Subcutaneous abdominal adipose tissue (tissue), 5 donors: ENCODE data around the gene RAPGEF2.
"Not testable (repeated sequence)": the region's sequence is repeated elsewhere in the genome, so short reads cannot be mapped to it uniquely, and the experiment has no call there.

Experiments used
- H3K27ac ChIP-seq: one replicate; pipeline ENCODE4 v1.7.0; 2013; ENCODE audit warnings: low read depth, mild to moderate bottlenecking, inconsistent platforms, low read length, moderate library complexity
- H3K27me3 ChIP-seq, 5 donors: one replicate each; pipeline ENCODE4 v1.7.0; 2013; ENCODE audit warnings: low read length in 5 of 5, inconsistent platforms in 1 of 5; ENCODE audit not compliant: control insufficient read depth in 5 of 5, insufficient read depth in 4 of 5
- H3K36me3 ChIP-seq, 5 donors: one replicate each; pipeline ENCODE4 v1.7.0; 2013; ENCODE audit warnings: low read length in 5 of 5; ENCODE audit not compliant: control insufficient read depth in 5 of 5, insufficient read depth in 5 of 5
- H3K4me1 ChIP-seq, 5 donors: one replicate each; pipeline ENCODE4 v1.7.0; 2013; ENCODE audit warnings: low read length in 5 of 5, mild to moderate bottlenecking in 3 of 5, moderate library complexity in 1 of 5; ENCODE audit not compliant: control insufficient read depth in 5 of 5, insufficient read depth in 5 of 5
- H3K4me3 ChIP-seq, 5 donors: one replicate each; pipeline ENCODE4 v1.7.0; 2013; ENCODE audit warnings: low read length in 5 of 5, low read depth in 1 of 5
- H3K9ac ChIP-seq, 5 donors: one replicate each; pipeline ENCODE4 v1.7.0; 2013; ENCODE audit warnings: low read length in 5 of 5, mild to moderate bottlenecking in 4 of 5, moderate library complexity in 3 of 5
- H3K9me3 ChIP-seq, 5 donors: one replicate each; pipeline ENCODE4 v1.7.0; 2013; ENCODE audit warnings: low read length in 5 of 5; ENCODE audit not compliant: control insufficient read depth in 5 of 5
- donor health status: healthy.
- donor health status: healthy.
- donor health status: healthy.
- donor health status: healthy.
- donor health status: healthy.

The RAPGEF2 gene

DNA sequence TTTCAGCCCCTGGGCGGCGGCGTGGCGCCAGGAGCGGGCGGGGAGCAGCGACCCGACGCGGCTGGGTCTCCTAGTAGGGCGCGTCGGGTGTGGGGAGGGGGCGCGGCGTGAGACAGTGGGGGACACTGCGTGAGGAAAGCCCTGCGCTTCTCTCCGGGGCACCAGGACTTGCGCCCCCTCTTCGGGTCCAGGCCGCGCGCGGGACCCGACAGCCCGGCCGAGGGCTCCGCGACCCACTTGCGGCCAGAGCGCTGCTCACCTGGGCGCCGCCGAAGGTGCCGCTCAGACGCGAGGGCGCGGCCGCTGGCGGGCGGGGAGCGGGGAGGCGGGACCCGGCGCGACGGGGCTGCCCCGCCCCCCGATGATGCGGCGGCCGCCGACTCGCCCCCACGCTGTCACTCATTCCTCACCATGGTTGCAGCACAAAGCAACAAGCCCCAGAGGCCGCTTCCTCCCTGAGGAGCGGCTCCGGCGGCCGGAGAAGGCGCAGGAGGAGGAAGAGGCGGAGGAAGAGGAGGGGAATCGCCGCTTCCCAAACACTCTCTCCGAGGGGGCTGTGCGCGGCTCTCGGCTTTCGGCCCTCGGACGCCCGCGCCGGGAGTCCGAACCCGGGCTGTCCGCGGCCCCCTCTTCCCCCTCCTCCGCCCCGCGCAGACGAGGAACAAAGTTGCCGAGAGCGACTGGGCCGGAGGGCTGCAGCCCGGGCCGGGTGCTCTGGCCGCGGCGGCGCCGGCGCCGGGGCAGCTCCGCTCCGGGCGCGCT, at the start of gene RAPGEF2:
Gene RAPGEF2 (plus strand): TSS at position 458 of the 762 bp plus-strand sequence. CDS start 1,084 bp downstream, outside the sequence.
- H3K9me3 ChIP-seq = no peaks in the 10 kb centered on the region

GRCh38 chr4:159055833-159056232, 47.0 kb upstream of the RAPGEF2 start:
- Histone ChIP-seq H3K4me3 (no peak overlapping the region), H3K27ac (no peak overlapping the region), H3K4me1 (peaks cover 0 to 24% (median 3%) of the 10 kb centered on the region in 5 donors), H3K9me3 (no peaks in the 10 kb centered on the region), H3K36me3 (no peaks in the 10 kb centered on the region), H3K27me3 (no peaks in the 10 kb centered on the region), H3K9ac (no peak overlapping the region)

More for the DNA sequence above, at the start of gene RAPGEF2:
- Histone ChIP-seq H3K36me3 (no peaks in the 10 kb centered on the region), H3K27me3 (no peaks in the 10 kb centered on the region), H3K9ac (peak within 1 kb of the TSS in 4 of 5 donors; percentile 84 to 93 (median 90)), H3K4me3 (peak within 1 kb of the TSS; percentile 71 to 94 (median 88)), H3K4me1 (peaks cover 2 to 41% (median 41%) of the 10 kb centered on the region in 5 donors), H3K27ac (peak within 1 kb of the TSS; percentile 89)

GRCh38 chr4:159060161-159060560, 42.7 kb upstream of the RAPGEF2 start:
- H3K9ac ChIP-seq = no peak overlapping the region
- no peaks in the 10 kb centered on the region for H3K27me3 ChIP-seq
- no peak overlapping the region for H3K27ac ChIP-seq
- peaks cover 0 to 13% (median 3%) of the 10 kb centered on the region in 5 donors for H3K4me1 ChIP-seq
- H3K36me3 ChIP-seq = no peaks in the 10 kb centered on the region
- H3K9me3 ChIP-seq = no peaks in the 10 kb centered on the region
- no peak overlapping the region for H3K4me3 ChIP-seq

- no peak overlapping the region for H3K9ac ChIP-seq
- H3K36me3 ChIP-seq = no peaks in the 10 kb centered on the region
- H3K4me3 ChIP-seq = no peak overlapping the region
- no peaks in the 10 kb centered on the region for H3K27me3 ChIP-seq
- no peak overlapping the region for H3K27ac ChIP-seq
- H3K4me1 ChIP-seq = peaks cover 0 to 13% (median 3%) of the 10 kb centered on the region in 5 donors
- no peaks in the 10 kb centered on the region for H3K9me3 ChIP-seq
These were observed 40.5 kb upstream of the RAPGEF2 start for GRCh38 chr4:159062381-159062780.

DNA sequence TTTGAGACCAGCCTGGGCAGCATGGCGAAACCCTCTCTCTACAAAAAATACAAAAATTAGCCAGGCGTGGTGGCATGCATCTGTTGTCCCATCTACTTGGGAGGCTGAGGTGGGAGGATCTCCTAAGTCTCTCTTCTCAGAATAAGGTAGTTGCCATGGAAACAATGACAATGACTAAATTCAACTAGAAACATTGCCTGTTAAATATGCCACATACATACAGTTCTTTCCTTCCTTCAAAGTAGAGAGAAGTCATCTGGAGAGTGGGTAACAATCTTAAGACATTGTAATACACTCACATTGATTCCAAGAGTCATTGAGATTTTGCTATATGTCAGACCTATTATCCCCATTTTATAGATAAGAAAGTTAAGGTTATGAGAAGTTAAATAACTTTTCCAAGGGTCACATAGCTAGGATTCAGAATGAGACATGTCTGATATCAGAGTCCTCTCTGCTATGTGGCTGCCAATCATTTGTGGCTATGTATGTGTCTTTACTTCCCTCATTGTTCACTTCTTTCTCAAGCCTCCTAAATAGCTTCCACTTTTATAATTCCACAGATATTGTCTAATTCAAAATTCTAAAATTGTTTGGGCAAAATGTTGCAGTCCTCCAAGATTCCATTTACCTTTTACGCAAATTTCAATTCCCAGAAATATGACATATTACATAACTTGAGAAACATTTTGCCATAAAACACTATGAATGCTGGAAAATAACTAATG, 37.2 kb upstream of the RAPGEF2 start:
- Histone ChIP-seq H3K36me3 (no peaks in the 10 kb centered on the region), H3K27me3 (no peaks in the 10 kb centered on the region), H3K4me1 (no peaks in the 10 kb centered on the region), H3K9me3 (no peaks in the 10 kb centered on the region), H3K9ac (no peak overlapping the region), H3K27ac (no peak overlapping the region), H3K4me3 (no peak overlapping the region)

GRCh38 chr4:159068139-159068538, 34.7 kb upstream of the RAPGEF2 start:
- not testable (repeated sequence) for H3K9me3 ChIP-seq, H3K36me3 ChIP-seq, H3K9ac ChIP-seq, H3K27me3 ChIP-seq, H3K4me3 ChIP-seq, H3K27ac ChIP-seq
- H3K4me1 ChIP-seq = peaks cover 0 to 12% (median 0%) of the 10 kb centered on the region in 5 donors

DNA sequence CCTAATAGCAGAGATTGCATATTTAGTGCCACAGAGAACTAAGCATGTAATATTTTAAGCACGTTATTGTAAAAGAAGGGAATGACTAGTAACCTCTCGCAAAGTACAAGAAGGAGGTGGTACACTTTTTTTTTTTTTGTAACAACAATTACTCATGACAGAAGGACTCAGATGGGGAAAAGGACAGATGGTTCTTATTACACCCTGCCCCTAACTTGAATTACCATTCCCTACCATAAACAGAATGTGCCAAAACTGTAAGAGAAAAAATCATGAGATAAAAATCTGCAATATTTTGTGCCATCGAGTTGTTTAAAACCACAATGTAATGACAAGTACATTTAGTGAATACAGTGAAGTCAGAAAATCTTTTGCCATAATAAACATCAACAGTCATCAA, 33.0 kb upstream of the RAPGEF2 start:
- H3K4me3 ChIP-seq = no peak overlapping the region
- H3K9me3 ChIP-seq = no peaks in the 10 kb centered on the region
- no peak overlapping the region for H3K27ac ChIP-seq
- H3K4me1 ChIP-seq = peaks cover 0 to 12% (median 0%) of the 10 kb centered on the region in 5 donors
- no peak overlapping the region for H3K9ac ChIP-seq
- H3K36me3 ChIP-seq = no peaks in the 10 kb centered on the region
- H3K27me3 ChIP-seq = no peaks in the 10 kb centered on the region

DNA sequence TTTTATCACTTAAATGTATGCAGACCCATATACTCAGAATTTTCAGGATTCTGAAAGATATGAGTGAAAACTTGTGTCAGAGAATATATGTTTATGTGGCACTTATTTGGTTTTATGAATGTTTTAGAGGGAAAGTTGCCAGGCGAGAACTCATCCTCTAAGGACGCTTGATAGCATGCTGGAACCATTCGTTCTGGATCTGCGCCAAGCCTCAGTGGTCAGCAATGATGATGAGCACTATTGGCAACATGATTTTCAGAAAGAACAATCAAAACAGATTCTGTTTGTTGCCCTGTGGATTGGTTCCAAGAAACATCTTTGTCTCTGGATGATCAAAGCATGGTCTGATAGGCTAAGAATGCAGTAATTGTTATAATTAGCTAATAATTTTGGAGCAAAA, 32.1 kb upstream of the RAPGEF2 start:
- Histone ChIP-seq H3K27ac (peak overlapping the region; percentile 33), H3K9me3 (no peaks in the 10 kb centered on the region), H3K4me1 (peaks cover 0 to 12% (median 0%) of the 10 kb centered on the region in 5 donors), H3K36me3 (no peaks in the 10 kb centered on the region), H3K27me3 (no peaks in the 10 kb centered on the region), H3K9ac (no peak overlapping the region), H3K4me3 (no peak overlapping the region)

DNA sequence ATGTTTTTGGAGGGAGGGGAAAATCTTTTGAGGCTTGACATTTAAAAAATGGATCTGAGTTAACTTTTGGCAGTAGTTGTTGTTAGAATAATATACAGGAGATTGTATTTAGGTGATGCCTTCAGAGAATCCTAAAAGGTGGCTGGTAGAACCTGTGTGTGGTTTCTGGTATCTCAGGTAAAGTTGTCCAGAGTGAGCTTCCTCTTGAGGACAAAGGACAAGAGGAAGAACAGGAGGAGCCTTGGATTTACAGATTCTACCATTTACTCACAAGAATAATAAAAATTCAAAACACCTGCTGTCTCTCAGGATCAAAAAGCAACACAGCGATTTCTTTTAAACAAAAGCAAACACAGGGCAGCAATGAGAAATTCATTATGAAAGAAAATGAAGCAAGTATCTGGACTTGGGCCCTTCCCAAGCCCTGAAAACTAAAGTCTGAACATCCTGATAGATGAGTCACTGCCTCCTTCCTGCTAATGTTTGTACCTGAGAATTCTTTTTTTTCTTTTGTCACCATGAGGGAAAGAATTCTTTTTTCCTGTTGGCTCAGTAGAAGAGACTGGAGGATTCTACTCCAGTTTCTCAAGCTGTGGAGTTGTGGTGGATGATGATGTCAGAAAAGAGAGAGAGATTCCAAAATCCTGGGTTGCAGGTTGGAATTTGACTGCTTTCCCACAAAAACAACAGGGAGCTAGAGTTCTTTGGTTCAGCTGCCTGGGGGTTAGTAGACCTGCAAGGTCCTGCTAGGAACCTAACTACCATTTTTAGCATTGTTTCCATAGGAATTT, 31.5 kb upstream of the RAPGEF2 start:
- H3K4me3 ChIP-seq = no peak overlapping the region
- H3K27me3 ChIP-seq = no peaks in the 10 kb centered on the region
- H3K9me3 ChIP-seq = no peaks in the 10 kb centered on the region
- no peak overlapping the region for H3K9ac ChIP-seq
- no peaks in the 10 kb centered on the region for H3K36me3 ChIP-seq
- H3K27ac ChIP-seq = peak overlapping the region; percentile 33
- H3K4me1 ChIP-seq = peaks cover 0 to 12% (median 0%) of the 10 kb centered on the region in 5 donors
